Gastrocnemius medialis (tissue), 4 donors: ENCODE data around the gene SIX6.

Experiments used
- POLR2A ChIP-seq, 2 donors: fragments of 450-650 bp; IDR thresholded peaks; one replicate each; pipeline ENCODE4 v1.6.1; 2017; ENCODE audit warnings: antibody characterized with exemption in 2 of 2, mild to moderate bottlenecking in 2 of 2, moderate library complexity in 2 of 2
- TF ChIP-seq, protein P1 (sequence below), 5 experiments: fragments of 450-650 bp in 3 of 5; fragments of 200-600 bp in 2 of 5; sonication (generic) in 2 of 5; IDR thresholded peaks in 4 of 5; conservative IDR thresholded peaks in 1 of 5; 1 replicate in 4 of 5; 2 replicates in 1 of 5; pipeline ENCODE4 v1.5.1; 2016 to 2019; ENCODE audit warnings: antibody characterized with exemption in 5 of 5, mild to moderate bottlenecking in 3 of 5, moderate library complexity in 3 of 5

DNA sequence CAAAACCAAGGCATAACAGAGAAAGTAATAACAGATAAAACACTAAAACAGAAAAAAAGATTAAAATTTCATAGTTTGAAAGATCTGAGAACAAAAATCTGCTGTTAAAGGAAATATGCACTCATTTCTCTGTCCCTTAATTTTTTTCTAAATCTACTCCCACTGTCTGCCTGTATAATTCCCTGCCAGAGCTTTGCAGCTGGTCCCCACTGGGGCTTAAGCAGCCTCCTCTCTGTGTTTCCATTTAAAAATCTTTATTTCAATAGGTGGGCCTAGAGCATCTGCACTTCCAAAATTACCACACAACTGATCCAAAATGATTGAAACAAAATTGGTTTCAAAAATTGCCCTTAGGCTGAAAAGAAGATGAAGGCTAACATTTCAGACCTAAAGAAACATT lies 6.4 kb upstream of the SIX6 start:
- TF ChIP-seq, protein P1, sequence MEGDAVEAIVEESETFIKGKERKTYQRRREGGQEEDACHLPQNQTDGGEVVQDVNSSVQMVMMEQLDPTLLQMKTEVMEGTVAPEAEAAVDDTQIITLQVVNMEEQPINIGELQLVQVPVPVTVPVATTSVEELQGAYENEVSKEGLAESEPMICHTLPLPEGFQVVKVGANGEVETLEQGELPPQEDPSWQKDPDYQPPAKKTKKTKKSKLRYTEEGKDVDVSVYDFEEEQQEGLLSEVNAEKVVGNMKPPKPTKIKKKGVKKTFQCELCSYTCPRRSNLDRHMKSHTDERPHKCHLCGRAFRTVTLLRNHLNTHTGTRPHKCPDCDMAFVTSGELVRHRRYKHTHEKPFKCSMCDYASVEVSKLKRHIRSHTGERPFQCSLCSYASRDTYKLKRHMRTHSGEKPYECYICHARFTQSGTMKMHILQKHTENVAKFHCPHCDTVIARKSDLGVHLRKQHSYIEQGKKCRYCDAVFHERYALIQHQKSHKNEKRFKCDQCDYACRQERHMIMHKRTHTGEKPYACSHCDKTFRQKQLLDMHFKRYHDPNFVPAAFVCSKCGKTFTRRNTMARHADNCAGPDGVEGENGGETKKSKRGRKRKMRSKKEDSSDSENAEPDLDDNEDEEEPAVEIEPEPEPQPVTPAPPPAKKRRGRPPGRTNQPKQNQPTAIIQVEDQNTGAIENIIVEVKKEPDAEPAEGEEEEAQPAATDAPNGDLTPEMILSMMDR (IDR thresholded peaks at IDR 0.05 in 4 of 5, conservative IDR thresholded peaks at IDR 0.05 in 1 of 5), result no peak
- no peak for TF ChIP-seq POLR2A (IDR thresholded peaks at IDR 0.05)
